Measurements from ENCODE around the gene INMT.

DNA sequence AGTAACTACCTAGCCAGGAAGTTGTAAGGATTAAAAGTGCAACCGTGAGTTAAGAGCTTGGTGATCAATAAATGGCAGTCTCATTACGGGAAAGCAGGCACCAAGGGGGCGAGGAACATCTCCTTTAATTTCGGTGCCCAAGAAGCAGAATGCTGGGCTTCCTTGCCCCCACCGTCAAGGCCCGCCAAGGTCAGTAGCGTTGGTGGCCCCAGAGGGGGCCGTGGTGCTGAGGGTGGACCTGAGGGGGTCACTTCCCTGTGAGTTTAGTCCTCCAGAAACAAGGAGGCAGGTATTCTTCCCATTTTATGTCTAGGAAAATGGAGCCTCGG lies 18.9 kb downstream of the INMT start:
- TF ChIP-seq, protein P1, sequence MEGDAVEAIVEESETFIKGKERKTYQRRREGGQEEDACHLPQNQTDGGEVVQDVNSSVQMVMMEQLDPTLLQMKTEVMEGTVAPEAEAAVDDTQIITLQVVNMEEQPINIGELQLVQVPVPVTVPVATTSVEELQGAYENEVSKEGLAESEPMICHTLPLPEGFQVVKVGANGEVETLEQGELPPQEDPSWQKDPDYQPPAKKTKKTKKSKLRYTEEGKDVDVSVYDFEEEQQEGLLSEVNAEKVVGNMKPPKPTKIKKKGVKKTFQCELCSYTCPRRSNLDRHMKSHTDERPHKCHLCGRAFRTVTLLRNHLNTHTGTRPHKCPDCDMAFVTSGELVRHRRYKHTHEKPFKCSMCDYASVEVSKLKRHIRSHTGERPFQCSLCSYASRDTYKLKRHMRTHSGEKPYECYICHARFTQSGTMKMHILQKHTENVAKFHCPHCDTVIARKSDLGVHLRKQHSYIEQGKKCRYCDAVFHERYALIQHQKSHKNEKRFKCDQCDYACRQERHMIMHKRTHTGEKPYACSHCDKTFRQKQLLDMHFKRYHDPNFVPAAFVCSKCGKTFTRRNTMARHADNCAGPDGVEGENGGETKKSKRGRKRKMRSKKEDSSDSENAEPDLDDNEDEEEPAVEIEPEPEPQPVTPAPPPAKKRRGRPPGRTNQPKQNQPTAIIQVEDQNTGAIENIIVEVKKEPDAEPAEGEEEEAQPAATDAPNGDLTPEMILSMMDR (IDR thresholded peaks at IDR 0.05), result no peak
- no peak for TF ChIP-seq POLR2A (IDR thresholded peaks at IDR 0.05)
- no peak for TF ChIP-seq EP300 (IDR thresholded peaks at IDR 0.05)
